Upper lobe of left lung (tissue), 4 donors: ENCODE measurements around the gene EYA3.

Experiments used
- CTCF ChIP-seq, 6 experiments: fragments of 450-650 bp in 4 of 6; fragments of 200-600 bp in 2 of 6; sonication (generic) in 2 of 6; IDR thresholded peaks; one replicate each; pipeline ENCODE4 v1.5.1; 2016 to 2019; ENCODE audit warnings: antibody characterized with exemption in 6 of 6
- POLR2A ChIP-seq, 4 donors: fragments of 450-650 bp; IDR thresholded peaks; one replicate each; pipeline ENCODE4 v1.5.1; 2016 to 2017; ENCODE audit warnings: antibody characterized with exemption in 4 of 4, mild to moderate bottlenecking in 2 of 4
- POLR2AphosphoS5 ChIP-seq, 2 donors: sonication (generic); formaldehyde crosslinking; IDR thresholded peaks; one replicate each; pipeline ENCODE4 v1.5.1; 2017; ENCODE audit warnings: antibody characterized with exemption in 2 of 2

GRCh38 chr1:28010969-28011368 is 77.4 kb downstream of the EYA3 start:
- no peak for TF ChIP-seq CTCF (IDR thresholded peaks at IDR 0.05)
- no peak for TF ChIP-seq POLR2AphosphoS5 (IDR thresholded peaks at IDR 0.05)
- no peak for TF ChIP-seq POLR2A (IDR thresholded peaks at IDR 0.05)
